GM10248 (cell line): ENCODE data around the gene AMBRA1.

Experiments
- CTCF ChIA-PET: fragments of 300-600 bp; sonication (Branson Sonifier 250); formaldehyde crosslinking; extraction: SDS; loops from one replicate; lab custom pipeline; 2021; ENCODE audit warnings: antibody characterized with exemption; lab: Yijun Ruan, JAX
- POLR2A ChIA-PET: fragments of 350-650 bp; sonication (Branson Sonifier 250); formaldehyde crosslinking; extraction: SDS; loops from one replicate; lab custom pipeline; 2020; ENCODE audit warnings: antibody characterized with exemption; lab: Yijun Ruan, JAX
- DNase-seq: peaks from one replicate; pipeline ENCODE4 v3.0.0; 2012; ENCODE audit errors: extremely low spot score
- TF ChIP-seq, protein P1 (sequence below): IDR thresholded peaks from 2 replicates; pipeline ENCODE4 v1.5.1; 2012; ENCODE audit warnings: mild to moderate bottlenecking, low read depth; ENCODE audit errors: extremely low read depth, missing control alignments, control extremely low read depth

The AMBRA1 gene

DNA sequence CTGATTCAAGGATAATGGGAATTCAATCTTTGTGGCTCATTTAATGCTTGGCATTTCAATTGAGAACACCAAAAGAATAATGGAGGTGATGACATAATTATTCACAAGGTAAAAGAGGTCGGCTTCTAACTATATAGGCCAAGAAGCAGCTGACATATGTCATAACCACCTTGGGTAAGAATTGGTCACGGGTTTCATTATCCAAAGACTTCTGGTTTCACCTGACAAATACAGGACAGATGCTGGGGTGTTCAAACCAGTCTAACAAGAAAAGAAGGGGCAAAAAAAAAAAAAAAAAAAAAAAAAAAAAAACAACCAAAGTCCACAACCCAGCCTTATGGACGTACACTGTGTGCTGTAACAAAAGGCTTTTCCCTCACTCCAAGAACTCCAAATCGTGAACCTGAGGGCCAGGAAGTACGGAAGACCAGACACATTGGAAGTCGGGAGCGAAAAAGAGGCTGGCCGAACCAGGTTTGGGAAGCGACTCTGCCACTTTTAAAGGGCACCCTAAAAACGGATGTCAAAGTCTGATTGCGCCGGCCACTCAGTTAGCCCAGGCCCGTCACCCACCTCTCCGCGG, 22.8 kb upstream of the AMBRA1 start:
- no peak for DNase-seq
- POLR2A ChIA-PET, result no interaction called here
- CTCF ChIA-PET, result interaction anchor here (0.9 to 3.6 kb wide), 13 partner anchors 9 to 233 kb away, joined by 3 to 12 read pairs (median 4); partner anchors contain the start of genes AMBRA1, ARHGAP1 and ZNF408
- TF ChIP-seq, protein P1, sequence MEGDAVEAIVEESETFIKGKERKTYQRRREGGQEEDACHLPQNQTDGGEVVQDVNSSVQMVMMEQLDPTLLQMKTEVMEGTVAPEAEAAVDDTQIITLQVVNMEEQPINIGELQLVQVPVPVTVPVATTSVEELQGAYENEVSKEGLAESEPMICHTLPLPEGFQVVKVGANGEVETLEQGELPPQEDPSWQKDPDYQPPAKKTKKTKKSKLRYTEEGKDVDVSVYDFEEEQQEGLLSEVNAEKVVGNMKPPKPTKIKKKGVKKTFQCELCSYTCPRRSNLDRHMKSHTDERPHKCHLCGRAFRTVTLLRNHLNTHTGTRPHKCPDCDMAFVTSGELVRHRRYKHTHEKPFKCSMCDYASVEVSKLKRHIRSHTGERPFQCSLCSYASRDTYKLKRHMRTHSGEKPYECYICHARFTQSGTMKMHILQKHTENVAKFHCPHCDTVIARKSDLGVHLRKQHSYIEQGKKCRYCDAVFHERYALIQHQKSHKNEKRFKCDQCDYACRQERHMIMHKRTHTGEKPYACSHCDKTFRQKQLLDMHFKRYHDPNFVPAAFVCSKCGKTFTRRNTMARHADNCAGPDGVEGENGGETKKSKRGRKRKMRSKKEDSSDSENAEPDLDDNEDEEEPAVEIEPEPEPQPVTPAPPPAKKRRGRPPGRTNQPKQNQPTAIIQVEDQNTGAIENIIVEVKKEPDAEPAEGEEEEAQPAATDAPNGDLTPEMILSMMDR, result no peak

DNA sequence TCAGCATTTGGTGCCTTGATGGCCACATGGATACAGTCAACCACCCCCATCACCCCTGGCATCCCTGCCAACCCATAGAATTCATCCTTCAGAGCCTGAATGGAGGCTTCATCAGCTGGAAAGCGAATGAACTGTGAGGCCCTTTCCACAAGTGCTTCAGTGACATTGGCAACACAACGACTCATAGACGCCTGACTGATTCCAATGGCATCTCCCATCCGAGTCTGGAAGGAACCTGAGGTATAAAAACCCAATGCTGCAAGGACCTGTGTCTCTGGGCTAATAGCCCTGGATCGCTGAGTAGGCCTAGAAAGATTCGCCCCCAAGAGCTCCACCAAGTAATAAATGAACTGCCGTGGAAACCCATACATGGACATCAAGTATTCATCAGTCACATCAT, 21.9 kb upstream of the AMBRA1 start:
- POLR2A ChIA-PET, result no interaction called here
- CTCF ChIA-PET, result interaction anchor here (1.4 to 3.6 kb wide), 6 partner anchors 9 to 87 kb away, joined by 3 to 12 read pairs (median 4); partner anchors contain the start of gene AMBRA1
- DNase-seq, result no peak
- TF ChIP-seq, protein P1, result no peak

DNA sequence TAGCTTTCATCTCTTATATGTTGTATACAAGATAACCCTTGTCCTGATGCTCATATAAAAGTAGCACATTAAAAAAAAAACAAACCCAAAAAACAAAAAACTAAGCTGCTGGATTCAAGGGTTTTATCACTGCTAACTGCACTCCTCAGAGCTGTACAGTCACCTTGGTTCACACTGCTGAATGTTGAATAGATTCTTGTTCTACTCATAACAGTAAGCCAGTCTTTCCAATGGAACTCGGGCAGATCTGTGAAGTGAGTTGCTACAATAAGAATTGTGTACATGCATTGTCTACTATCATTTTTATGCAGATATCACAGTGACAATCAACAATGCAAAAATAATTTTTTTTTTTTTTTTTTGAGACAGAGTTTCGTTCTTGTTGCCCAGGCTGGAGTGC, 18.5 kb upstream of the AMBRA1 start:
- CTCF ChIA-PET, result interaction anchor here (0.9 to 1.6 kb wide), 7 partner anchors 17 to 224 kb away, joined by 3 to 4 read pairs (median 3); partner anchors contain the start of gene AMBRA1
- DNase-seq, result no peak
- TF ChIP-seq, protein P1, result no peak
- POLR2A ChIA-PET, result interaction anchor here (1.2 kb wide), 1 partner anchor 18 kb away, joined by 4 read pairs; the partner anchor contains the start of gene AMBRA1

DNA sequence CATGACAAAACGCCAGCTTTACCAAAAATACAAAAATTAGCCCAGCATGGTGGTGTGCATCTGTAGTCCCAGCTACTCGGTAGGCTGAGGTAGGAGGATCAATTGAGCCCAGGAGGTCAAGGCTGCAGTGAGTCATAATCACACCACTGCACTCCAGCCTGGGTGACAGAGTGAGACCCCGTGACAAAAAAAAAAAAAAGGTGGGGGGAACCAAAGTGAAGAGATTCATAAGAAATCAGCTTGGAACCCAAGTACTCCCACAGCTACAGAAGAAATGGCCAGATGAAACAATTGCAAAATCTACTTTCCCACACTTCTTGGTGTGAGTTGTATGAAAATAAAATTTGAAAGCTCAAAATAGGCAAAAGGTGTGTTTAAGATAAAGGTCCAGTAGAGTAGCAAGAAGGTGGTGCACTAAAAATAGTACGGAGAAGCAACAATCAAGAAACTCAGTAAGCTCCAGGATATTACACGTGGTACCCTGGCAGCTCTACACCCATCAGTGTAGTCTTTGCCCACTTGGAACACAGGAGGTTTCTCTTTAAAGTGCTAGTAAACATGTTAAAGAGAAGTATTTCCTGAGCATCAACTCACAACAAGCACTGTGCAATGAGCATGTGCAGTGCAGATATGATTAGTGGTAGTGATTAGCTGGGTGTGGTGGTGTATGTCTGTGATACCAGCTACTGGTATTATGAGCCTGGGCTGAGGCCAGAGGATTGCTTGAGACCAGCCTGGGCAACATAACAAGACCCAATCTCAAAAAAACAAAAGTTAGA, 17.9 kb upstream of the AMBRA1 start:
- DNase-seq, result no peak
- TF ChIP-seq, protein P1, result no peak
- ChIA-PET POLR2A (interaction anchor here (0.6 to 1.2 kb wide), 2 partner anchors 18 to 123 kb away, joined by 3 to 4 read pairs; partner anchors contain the start of gene AMBRA1), CTCF (interaction anchor here (0.9 to 1.6 kb wide), 7 partner anchors 16 to 223 kb away, joined by 3 to 4 read pairs (median 3); partner anchors contain the start of gene AMBRA1)

DNA sequence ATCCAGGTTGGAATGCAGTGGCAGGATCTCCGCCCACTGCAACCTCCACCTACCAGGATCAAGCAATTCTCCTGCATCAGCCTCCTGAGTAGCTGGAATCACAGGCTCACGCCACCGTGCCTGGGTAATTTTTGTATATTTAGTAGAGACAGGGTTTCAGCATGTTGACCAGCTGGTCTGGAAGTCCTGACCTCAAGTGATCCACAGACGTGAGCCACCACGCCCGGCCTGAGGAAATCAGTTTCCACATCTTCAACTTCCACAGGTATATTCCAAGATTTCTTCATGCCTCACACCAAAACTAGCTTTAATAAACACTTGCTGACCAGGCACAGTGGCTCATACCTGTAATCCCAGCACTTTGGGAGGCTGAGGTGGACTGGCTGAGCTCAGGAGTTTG, 15.6 kb upstream of the AMBRA1 start:
- ChIA-PET POLR2A (interaction anchor here (0.7 kb wide), 1 partner anchor 15 kb away, joined by 3 read pairs; no protein-coding TSS in a partner anchor), CTCF (interaction anchor here (3.0 kb wide), 1 partner anchor 9 kb away, joined by 12 read pairs; no protein-coding TSS in a partner anchor)
- TF ChIP-seq, protein P1, result no peak

DNA sequence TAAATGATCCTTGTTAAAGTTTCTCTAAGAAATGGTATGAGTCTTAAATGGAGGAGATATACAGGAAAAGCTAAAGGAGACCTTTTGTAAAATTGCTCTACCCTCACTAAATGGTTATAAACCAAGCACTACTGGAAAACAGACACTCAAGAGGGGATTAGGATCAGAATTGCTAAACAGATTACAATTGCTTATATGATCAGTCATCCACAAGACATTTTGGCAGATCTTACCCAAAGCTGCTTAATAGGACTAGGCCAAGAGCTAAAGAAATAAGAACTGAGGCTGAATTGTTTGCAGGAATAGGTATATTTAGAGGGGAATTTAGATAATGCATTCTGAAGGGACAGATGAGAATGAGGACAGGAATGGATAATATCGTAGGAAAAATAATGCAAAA, 13.7 kb upstream of the AMBRA1 start:
- TF ChIP-seq, protein P1, result no peak
- ChIA-PET POLR2A (interaction anchor here (0.7 kb wide), 1 partner anchor 971 kb away, joined by 3 read pairs; the partner anchor contains the start of genes KBTBD4 and NDUFS3), CTCF (interaction anchor here (0.9 to 3.0 kb wide), 3 partner anchors 8 to 11 kb away, joined by 4 to 12 read pairs (median 6); partner anchors contain the start of genes ATG13 and HARBI1)
- DNase-seq, result no peak

More for the DNA sequence above, 15.6 kb upstream of the AMBRA1 start:
- no peak for DNase-seq
